Activated CD4-positive, CD25-positive, alpha-beta regulatory T cell treated with anti-CD3 and anti-CD28 coated beads, Interleukin-2, amount 50 U/mL, for 16 hours (primary cell): Measurements from ENCODE around the gene TSPAN14.

ENCODE experiments used
- DNase-seq: peaks from one replicate; pipeline ENCODE4 v3.0.0-alpha.2; 2020; ENCODE audit warnings: low read depth, low spot score

The TSPAN14 gene

DNA sequence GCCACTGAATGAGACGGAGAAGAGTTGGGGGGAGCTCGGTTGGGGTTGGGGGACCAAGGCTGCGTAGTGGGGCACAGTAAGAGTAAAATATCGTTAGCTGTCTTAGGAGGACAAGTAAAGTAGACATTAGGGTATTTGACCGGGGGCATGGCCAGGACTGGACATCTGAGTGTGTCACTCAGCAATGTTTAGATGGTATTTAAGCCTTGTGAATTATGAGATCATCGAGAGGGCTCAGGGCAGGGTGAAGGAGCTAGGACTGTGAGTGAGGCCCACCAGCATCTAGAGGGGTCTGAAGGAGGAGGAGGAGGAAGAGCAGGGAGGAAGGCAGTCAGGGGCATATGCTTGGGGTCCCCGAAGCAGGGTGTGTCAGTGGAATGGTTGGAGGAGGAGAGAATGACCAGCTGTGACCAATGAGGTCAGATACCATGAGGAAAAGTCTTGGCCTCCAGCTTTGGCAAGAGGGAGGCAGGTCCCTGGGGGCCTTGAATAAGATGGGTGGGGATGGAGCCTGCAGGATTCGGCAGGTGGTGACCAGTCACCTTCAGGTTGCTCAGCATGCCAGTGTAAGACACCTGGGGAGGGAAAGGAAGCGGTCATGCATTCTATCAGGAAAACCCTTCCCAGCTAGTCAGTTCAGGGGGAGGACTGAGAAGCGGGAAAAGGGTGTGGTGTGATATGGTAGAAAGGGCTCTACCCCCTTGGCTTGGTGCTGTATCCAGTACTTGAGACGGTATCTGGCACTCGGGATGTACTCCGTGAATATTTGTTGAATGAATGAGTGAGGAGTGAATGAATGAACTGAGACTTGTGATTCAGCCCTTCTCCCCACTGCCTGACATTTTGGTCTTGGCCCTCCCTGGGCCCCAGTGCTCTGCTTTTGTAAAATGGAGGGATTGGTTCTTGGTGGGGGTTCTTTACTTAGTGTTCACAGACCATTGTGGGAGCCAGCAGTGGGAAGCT lies 48.8 kb downstream of the TSPAN14 start:
- DNase-seq, result no peak

DNA sequence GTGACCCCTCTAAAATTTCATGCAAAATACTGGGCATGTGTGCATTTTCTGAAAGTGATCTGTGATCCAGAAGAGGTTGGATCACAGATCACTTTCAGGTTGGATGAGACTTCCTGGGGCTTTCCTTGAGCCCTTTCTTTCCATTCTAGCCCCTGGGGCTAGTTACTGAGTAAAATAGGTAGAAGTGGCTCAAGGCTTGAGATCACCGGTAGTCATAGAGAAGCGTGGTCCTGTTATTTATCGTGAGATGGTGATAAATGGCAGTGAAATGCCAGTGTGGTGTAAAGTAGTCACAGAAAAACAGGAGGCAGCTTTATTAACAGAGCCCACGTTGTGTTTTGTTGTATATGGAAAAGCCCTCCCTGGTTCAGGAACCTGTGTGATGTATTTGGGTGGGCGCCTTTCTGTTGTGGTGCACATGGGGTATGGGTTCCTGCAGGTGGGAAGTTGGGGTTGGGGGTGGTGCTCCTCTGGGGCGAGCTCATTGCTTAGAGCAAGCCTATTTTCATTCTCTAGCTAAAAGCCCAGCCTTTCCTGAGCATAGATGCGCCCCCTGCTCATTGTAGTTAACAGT lies 49.6 kb downstream of the TSPAN14 start:
- DNase-seq, result no peak

DNA sequence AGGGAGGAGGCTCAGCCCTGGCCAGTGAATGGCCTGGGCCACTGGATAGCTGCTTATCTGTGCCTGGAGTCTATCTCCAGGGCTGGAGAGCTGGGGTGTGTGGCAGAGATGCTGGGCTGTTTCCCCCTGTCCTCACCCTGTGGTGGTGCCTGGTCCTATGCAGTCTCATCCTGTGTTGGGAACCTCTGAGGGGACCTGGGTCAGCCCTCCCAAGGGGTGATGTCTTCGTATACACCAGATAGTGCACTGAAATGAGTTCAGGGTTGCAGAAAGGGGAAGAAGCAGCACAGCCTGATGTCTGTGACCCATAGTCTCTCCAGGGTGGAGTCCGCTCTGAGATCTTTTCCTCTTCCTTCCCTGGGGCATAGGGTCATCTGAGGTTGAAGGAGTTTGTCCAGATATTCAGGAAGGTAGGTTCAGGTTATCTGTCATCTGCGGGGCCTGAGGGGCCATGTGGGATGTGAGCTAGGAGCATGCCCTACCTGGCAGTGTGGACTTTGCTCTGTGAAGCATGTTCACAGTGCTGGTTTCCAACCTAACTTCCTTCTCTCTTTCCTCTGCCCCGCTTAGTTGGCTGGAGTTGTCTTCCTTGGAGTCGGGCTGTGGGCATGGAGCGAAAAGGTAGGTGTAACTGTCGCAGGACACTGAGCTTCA lies 50.2 kb downstream of the TSPAN14 start:
- DNase-seq, result no peak

DNA sequence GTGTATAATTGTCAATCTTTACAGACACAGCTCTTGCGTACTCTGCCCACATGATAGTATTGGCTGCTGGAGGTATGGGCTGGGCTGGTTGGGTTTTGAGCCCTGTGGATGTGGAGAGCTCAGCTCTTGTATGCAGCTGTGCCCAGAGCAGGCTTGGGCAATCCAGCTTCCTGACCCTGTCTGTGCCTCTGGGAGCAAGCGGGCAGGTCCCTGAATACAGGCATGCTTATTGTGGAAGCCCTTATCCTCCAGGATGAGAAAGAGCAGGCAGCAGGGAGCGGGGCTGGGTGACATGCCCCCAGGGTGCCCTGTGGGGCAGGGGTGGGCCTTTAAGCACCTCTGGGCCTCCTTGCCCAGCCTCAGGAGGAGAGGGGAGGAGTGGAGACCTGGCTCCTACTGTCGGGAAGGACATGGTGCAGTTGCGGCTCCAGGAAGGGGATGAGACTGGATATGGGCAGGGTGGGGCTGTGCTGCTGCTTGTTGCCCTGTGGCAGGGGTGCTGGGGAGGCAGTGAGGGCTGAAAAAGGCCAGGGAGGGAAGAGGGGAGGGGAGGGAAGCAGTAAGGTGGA lies 50.9 kb downstream of the TSPAN14 start:
- DNase-seq, result no peak

DNA sequence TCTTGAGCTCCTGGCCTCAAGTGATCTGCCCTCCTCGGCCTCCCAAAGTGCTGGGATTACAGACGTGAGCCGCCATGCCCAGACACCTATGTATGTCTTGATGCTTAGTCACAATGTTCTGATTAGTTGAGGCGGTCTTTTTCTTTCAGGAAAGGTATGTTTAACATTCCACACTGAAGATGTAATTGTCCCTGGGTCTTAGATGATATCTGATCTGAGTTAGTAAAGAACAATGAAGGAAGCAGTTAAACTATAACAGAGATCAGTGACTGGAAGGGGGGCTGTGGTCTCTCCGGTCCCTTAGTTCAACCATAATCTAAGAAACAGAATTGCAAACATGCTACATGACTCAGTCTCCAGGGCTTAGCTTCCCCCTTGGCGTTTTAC lies 52.1 kb downstream of the TSPAN14 start:
- no peak for DNase-seq

DNA sequence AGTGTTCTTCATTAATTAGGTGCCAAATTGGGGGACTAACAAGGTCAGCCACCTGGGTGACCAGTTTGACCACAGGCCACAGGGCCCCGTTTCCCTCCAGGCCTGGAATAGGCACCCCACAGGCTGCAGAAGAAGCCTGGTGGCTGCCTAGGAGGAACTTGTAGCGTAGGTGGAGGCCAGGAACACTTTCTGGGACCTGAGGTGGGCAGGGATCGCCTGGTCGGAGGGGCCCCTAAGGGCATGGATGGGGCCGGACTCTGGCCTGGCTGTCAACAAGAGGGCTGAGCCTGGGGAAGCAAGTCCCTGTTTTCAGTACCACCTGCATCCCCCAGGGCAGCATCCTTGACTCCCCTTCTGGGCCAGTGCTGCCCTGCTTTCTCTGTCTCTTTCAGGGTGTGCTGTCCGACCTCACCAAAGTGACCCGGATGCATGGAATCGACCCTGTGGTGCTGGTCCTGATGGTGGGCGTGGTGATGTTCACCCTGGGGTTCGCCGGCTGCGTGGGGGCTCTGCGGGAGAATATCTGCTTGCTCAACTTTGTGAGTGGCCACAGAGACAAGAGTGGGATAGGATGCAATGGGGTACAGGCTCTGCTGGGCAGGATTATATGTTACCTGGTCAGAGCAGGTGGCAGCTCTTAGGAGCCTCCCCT lies 52.9 kb downstream of the TSPAN14 start:
- no peak for DNase-seq

DNA sequence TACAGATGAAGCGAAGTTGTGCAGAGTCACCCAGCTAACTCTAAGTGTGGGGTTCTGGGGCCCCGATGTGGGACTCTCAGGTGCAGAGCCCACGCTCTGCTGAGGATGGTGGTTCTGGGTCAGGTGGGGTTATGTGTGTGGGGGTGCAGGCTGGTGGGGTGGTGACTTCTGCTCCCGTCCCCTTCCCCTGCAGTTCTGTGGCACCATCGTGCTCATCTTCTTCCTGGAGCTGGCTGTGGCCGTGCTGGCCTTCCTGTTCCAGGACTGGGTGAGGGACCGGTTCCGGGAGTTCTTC lies 54.9 kb downstream of the TSPAN14 start:
- DNase-seq, result no peak

DNA sequence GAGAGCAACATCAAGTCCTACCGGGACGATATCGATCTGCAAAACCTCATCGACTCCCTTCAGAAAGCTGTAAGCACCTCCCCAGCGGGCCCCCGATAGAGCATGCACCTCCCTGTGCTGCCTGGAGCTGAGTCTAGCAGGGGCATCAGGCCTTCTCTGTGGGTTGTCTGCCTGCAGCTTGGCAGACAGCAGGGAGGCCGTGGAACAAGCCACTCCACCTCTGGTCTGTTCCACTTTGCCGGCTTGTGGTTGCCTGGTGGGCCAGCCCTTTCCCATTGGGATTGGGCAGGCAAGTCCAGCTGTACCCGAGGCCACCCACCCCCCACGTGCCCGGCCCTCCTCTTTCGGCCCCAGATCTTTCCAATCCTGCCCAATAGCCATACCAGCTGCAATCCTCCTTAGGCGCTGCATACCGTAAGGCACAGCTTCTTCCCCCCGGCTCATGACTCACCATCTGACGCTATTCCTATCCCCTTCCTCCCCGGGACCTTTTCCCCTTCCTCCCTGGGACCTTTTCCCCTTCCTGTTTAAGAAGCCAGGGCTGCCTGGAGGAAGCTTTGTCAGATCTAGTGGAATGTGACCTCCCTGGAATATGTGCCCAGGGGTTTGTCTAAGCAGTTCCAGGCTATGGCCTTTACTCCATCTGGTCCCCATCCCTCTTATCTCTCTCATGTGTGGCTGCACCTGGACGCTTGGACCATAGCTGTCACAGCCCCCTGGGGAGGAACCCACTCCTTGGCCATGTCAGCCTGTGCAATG lies 55.5 kb downstream of the TSPAN14 start:
- no peak for DNase-seq

DNA sequence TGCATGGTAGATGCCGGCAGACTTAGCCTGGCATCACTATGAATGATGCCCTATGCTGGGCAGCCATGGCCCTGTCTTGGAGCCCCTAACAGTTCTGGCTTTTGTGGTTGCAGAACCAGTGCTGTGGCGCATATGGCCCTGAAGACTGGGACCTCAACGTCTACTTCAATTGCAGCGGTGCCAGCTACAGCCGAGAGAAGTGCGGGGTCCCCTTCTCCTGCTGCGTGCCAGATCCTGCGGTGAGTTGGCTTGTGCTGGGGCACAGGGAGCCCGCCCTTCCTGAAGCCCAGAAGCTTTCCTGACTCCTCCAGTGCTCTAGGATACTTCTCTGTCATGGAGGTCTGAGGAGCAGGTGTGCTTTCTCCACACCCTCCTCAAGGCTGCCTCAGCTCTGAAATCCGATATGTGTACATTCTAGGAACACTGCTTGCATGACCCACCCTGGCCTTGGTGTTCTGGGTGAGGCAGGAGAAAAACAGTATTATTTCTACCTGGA lies 58.0 kb downstream of the TSPAN14 start:
- no peak for DNase-seq

DNA sequence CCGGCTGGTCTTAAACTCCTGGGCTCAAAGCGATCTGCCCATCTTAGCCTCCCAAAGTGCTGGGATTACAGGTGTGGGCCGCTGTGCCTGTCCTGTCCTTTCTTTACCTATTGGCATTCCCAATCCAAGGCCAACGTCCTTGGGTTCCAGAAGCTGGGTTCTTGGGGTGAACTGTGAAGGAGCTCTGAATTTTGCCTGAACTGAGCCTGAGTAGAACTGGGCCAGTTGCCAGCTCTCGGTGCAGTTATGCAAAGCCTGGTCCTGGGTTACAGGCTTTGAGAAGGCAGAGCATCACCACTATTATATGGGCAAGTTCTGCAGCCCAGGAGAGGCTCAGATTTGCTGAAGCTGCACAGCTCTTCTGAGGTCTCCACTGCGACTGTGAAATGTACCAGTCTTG lies 59.0 kb downstream of the TSPAN14 start:
- DNase-seq, result no peak

DNA sequence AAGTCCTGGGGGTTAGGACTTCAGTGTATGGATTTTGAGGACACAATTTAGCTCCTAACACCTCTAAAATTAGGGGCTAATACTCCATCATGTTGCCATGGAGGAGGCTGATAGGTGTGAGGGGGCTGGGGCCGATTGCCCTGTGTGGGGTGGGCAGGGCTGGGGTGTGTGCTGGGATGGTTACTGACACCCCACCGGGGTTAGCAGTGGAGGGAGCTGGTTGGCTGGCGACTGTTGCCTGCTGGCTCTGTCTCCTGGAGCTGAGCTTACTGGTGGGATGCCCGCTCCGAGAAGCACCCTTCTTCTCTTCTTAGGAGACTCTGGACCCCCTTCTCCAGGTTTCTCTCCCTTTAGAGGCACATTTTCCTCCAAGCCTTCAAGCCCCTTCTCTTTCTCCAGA lies 61.4 kb downstream of the TSPAN14 start:
- no peak for DNase-seq

DNA sequence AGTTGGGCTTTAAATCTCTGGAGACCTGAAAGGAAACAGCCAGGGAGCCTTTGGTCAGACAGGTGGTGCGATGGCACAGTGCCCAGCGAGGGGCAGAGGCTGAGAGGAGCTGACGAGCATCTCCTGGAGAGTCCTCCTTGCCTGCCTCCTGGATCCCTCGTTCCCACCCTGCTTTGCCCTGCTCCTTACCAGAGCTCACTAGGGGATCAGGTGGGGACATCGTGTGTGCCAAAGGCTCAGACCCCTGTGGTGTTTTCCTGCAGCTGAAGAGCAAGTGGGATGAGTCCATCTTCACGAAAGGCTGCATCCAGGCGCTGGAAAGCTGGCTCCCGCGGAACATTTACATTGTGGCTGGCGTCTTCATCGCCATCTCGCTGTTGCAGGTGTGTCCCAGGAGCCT lies 61.8 kb downstream of the TSPAN14 start:
- no peak for DNase-seq

DNA sequence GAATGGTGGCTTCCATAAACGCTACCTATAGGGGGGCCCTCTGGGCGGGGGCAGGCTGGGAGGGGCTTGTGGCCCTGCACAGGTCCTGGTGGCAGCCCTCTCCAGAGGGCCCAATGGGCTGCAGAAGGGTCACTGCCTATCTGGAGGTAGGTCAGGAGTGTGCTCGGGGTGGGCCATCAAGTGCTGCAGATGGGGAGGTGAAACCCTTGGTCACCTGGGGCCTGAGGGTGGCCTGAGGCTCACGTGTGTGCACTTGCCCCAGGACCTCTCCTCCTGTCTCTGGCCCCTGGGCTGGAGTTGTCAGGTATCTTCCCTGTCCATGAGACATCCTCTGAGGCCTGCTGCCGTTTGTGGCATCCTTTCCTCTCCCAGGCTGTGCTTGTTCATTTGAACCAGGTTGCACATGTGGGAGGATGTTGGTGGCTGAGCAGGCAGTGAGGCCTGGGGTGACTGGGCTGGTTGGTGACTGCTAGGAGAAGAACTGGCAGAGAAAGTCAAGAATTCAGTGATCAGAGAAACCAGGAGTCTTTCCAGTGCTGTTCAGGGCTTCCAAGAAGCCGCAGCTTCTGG lies 62.5 kb downstream of the TSPAN14 start:
- DNase-seq, result no peak

DNA sequence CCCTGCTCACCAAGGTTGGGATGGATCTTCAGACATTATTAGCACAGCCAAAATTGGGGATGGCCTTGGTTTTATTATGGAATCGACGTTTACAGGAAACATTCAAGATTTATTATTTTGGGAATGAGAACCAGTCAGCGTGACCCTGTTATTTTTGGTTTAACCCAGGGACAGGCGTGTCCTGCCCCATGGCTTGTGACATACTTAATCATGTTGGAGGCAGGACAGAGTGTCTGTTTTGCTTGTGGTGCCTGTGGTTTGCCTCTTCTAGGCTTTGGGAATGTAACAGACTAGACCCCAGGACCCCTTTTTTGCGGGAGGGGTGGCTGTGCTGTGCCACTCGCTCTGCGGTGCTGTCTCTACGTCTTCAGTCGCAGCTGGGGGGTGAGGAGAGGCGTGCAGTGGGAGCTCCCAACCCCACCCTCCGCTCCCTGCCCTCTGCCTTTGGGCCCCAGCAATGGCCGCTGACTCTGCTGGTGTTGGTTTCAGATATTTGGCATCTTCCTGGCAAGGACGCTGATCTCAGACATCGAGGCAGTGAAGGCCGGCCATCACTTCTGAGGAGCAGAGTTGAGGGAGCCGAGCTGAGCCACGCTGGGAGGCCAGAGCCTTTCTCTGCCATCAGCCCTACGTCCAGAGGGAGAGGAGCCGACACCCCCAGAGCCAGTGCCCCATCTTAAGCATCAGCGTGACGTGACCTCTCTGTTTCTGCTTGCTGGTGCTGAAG lies 63.5 kb downstream of the TSPAN14 start:
- DNase-seq, result no peak

DNA sequence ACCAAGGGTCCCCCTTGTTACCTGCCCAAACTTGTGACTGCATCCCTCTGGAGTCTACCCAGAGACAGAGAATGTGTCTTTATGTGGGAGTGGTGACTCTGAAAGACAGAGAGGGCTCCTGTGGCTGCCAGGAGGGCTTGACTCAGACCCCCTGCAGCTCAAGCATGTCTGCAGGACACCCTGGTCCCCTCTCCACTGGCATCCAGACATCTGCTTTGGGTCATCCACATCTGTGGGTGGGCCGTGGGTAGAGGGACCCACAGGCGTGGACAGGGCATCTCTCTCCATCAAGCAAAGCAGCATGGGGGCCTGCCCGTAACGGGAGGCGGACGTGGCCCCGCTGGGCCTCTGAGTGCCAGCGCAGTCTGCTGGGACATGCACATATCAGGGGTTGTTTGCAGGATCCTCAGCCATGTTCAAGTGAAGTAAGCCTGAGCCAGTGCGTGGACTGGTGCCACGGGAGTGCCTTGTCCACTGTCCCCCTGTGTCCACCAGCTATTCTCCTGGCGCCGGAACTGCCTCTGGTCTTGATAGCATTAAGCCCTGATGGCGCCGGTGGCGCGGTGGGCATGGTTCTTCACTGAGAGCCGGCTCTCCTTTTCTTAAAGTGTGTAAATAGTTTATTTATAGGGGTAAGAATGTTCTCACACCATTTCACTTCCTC lies 64.2 kb downstream of the TSPAN14 start:
- no peak for DNase-seq

DNA sequence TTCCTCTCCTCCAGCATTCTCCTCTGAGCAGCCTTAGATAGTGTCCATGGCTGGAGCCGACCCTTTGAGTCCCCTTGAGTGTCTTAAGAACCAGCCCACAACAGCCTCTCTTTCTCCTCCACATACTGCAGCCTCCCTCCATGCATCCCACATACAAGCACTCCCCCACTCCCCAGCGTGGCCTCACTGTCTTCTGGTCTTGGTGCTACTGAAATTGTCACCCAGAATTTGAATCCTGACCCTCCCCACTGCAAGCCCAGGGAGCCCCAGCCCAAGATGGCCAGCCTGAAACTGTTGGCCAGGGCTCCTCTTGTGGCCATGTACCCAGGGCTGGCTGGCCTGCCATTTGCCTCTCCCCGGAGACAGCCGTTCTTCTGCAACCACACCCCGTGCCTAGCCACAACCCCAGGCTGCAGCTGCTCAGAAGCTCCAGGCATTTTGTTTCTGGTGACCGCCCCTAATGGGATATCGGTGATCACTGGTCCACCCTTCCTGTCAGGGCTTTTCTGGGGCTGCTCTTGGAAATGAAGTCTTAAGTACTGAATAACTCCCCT lies 64.8 kb downstream of the TSPAN14 start:
- no peak for DNase-seq

DNA sequence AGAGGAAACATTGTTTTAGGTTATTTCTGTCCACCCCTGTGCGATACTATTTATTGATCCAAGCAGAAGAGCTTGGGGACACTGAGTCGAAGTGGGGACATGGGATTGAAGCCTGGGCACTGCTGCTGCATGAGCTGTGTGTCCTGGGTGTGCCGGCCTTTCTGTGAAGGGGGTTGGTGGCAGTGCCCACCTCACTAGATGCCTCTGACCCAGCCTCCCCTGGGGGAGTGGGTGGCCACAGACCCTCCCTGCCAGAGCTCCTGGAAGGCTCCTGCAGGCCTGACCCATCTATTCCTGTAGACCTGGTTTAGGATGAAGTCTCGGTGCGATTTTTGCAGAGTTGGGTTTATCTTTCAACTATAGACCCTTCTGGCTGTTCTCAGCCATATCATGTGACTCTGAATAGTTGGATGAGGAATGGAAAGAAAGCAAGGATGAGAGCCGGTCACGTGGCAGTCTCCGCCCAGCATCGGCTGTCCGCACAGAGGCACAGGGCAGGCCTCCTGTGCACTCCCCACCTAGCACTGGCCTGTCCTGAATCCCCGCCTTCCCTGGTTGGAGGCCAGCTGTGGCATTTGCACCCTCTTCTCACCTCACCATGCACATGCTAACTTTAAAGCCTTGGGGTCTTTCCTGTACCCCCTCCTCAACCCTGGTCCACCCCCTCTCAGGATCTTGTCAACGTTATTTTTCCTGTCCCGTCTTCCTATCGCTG lies 66.0 kb downstream of the TSPAN14 start:
- no peak for DNase-seq

DNA sequence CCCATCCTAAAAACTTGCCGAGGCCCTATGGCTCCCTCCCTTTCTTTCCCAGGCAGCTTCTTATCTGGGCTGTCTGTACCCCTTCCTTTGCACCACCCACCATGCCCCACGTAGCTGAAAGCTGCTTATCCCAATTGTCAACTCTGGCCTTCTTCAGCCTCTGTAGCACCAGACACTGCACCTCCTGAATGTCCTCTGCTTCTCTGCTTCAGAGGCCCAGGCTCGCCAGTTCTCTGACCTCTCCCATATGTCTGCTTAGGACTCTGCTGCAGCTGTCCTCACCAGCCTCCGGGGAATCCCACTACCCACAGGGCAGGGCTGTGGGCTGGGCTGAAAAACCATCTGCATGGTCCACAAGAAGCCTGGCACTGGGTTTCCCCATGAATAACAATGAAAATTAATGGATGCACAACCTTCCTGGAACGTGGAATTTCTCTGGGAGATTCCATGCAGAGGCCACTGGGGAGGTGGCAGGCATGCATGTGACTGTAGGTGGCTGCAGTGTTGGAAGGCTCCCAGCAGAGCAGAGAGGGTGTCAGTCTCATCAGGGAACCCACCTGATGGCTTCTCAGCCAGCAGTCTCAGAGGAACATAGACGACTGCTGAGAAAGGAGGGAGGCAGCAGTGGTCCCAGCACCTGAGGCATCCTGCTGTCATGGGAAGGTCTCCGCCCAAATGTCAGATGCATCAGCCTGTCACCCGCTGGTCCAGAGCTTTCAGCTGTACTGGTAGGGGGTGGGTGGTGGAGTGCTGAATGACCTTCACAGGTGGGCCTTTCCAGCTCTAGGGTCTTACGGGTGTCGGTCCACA lies 66.8 kb downstream of the TSPAN14 start:
- DNase-seq, result no peak
